ENCODE data around the gene KHNYN.

The KHNYN gene

DNA sequence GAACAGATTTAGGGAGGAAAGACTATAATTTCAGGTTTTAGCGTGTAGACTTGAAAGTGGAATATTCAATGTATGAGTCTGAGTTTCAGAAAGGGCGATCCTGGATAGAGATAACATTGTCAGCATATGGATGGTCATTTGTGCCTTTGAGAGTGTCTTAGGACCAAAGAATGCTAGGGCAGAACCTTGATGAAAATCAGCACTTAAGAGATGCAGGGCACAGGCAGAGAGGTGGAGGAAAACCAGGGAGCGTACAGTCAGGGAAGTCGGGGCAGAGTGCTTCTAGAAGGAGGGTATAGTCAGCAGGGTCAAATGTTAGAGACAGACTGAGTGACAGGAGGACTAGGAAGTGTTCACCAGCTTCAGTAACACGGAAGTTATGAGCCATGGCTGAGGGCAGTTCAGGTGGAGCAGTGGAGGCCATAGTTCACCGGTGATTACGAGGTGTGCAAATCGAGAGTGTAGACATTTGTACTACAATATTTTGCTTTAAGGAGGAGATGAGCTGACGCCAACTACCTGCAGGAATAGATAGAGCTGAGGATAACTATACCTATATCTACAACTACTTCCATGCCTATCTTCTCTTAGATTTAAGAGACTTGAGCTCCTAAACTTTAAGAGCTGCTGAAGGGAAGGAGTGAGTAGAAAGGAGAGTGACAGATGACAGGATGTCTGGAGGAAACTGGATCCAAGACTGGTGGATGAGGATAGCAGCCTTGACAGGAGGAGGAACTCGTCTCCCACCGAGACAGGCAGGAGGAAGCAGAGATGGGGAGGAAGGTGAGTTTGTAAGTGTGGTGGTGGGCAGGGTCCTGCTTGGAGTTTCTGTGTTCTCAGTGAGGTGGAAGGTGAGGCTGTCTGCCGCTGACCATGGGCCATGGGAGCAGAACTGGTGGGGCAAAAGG lies 6.8 kb upstream of the KHNYN start:
- no peak for DNase-seq (ENCODE audit: low spot score)

- peak; percentile 74 for DNase-seq (ENCODE audit: low spot score)
Observed at GRCh38 chr14:24425704-24426103, 4.0 kb upstream of the KHNYN start.

DNA sequence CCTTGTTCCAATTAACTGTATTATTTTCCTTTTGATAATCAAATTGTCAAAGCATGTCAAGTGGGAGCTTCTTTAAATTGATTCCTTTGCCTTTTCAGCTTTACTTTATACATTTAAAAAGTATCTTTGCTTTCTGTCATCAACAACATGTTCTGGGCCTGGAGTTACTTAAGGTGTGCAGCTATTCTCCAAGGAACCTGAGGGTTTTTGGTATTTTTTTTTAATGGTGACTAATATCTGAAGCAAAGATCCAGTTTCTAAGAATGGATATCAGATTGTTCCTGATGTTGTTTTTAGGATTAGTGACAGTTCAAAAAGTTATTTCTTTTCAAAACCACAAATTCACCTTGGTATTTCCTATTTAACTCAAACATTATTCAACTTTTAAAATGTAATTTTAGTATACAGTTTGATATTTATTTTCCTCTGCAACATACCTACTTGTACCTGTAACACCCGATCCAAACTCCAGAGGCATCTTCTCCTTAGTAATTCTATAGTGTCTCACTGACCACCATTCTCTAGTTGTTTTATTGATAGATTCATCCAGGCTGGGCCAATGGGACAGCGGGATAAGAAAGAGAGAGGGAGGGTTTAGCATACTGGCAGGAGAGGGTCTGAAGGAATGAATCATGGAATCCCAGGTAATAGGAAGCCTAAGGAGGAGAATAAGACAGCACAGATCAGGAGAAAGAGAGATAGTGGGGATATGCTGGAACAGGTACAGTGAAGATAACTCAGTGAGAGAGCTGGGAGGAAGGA lies 3.4 kb upstream of the KHNYN start:
- no peak for DNase-seq (ENCODE audit: low spot score)

- DNase-seq (ENCODE audit: low spot score) = no peak
Observed at GRCh38 chr14:24426912-24427536, 2.7 kb upstream of the KHNYN start.

GRCh38 chr14:24427537-24428508 lies 1.9 kb upstream of the KHNYN start:
- no peak for DNase-seq (ENCODE audit: low spot score)

DNA sequence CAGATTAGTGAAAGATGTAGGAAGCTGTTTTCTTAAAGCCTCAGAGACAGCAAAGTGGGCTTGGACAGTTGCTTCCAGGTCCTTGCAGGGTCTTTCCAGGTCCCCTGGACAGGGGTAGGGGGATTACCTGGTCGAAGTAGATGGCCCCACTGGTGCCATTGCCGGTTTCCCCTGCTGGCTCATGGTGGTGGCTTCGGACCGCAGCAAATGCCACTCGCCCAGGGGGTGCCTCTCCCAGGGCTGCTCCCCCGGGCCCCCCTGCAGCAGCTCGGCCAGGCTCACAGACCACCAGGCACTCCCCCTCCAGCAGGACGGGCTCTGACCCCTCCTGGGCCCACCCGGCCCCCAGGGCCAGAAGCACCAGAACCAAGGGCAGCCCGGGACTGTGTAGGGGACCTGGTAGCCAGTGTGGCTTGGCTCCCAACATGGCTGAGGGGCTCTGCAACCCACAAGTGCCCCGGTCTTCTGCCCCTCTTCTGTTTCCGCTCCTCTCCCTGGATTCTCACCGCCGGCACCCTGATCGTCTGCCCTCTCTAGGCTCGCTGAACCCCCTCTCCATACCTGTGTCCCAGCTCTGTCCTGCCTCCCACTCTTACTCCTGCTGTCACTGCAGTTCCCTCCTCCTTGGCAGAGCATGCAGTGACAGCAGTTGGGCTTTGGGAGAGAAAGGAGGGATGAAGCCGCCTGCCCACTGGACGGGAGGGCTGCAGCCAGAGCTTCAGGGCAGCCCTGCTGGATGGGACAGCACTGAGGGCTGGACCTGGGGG lies 943 bp upstream of the KHNYN start:
- no peak for DNase-seq (ENCODE audit: low spot score)

- peak; percentile 98 for DNase-seq (ENCODE audit: low spot score)
Observed at GRCh38 chr14:24430143-24430681, 458 bp downstream of the KHNYN start.

DNA sequence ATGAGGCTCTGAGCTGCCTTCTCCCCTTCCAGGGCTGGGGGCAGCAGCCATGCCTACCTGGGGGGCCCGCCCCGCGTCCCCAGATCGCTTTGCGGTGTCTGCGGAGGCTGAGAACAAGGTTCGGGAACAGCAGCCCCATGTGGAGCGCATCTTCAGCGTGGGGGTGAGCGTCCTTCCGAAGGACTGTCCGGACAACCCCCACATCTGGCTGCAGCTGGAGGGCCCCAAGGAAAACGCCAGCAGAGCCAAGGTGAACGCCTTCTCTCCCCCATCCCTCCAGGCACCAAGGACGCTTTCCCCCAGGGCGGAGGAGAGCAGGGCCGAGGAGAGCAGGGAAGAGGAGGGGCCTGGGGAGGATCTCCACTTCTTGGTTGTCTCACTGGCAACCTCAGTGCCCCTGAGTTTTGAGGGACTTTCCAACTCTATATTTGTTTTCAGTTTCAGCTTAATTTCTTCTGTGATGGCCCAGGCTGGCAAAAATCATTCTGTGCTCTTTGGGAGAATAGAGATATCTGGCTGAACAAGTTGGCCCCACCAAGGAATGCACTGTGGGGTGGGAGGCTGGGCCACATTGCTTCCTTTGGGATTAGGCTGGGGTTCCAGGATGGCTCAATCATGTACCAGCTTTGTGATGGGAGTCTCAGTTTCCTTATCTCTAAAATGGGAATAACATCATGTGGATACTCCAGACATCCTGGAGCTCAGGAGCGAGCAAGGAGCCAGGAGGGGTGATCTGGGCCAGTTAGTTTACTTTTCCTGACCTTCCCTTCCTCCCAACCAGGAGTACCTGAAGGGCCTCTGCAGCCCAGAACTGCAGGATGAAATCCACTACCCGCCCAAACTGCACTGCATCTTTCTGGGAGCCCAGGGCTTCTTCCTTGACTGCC lies 1.2 kb downstream of the KHNYN start:
- DNase-seq (ENCODE audit: low spot score) = peak; percentile 64

- peak; percentile 94 for DNase-seq (ENCODE audit: low spot score)
Observed at GRCh38 chr14:24431569-24432258, 2.0 kb downstream of the KHNYN start.

DNA sequence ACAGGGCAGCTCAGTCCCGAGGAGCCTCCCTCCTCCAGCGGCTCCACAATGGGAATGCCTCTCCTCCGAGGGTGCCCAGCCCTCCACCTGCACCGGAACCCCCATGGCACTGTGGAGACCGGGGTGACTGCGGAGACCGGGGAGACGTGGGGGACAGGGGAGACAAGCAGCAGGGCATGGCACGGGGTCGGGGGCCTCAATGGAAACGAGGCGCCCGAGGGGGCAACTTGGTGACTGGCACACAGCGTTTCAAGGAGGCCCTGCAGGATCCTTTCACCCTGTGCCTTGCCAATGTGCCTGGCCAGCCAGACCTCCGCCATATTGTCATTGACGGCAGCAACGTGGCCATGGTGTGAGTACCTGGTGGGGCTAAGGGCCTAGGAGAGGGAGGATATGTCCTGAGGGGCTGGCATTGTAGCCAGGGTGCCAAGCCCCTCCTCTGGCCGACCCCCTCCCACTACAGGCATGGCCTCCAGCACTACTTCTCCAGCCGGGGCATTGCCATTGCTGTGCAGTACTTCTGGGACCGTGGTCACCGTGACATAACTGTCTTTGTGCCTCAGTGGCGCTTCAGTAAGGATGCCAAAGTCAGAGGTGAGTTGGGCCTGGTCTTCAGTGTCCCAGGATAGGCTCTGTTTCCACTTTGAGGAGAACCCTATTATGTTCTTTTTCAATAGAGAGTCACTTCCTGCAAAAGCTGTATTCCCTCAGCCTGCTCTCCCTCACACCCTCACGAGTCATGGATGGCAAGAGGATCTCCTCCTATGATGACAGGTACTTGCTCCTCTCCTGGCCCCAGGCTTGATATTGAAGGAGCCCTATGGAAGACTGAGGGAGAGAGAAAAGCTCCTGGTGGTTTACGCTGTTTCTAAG lies 2.7 kb downstream of the KHNYN start:
- no peak for DNase-seq (ENCODE audit: low spot score)

DNA sequence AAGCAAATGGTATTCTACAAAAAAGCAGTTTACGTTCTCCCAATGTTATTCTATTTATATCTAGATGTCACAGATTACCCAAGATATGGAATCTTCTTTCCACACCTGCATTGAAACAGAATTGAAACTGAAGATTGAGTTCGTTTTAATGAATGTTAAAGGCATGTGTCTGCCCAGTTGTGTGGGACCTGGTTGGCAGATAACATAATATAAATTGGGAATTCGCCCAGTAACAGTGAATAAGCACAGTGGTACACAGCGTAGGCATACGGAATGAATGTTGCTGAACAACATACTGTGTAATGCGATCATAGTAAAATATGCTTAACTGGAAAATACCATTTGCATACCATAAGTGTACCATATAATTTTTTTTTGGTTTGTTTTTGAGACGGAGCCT lies 4.3 kb downstream of the KHNYN start:
- DNase-seq (ENCODE audit: low spot score) = no peak

GRCh38 chr14:24434676-24435075 lies 4.9 kb downstream of the KHNYN start:
- DNase-seq (ENCODE audit: low spot score) = no peak

DNA sequence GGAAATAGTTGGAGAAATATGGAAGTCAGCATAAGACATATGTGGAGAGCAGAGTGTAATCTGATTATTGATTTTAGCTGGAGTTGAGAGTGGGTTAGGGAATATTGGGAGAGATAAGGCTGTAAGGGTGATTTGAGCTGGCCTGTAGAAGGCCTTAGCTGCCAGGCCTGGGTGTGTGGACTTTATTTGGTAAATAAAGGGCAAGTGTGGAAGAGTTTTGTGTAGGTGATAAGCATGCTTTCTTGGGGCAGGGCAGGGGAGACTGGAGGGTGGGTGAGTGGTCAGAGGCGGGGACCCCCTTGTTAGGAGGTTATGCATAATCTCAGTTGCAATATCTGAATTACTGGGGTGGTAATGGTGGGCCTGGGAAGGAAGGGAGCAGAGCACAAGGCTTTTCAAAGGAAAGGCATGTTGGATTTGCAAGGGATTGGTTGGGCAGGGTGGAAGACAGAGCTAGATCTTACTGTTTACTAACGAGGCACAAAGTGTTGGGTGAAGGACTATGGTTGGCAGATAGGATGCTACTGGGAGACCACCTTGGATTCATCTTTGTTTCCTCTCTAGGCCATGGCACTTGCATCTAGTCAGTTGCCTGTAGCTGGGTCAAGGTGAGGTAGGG lies 5.5 kb downstream of the KHNYN start:
- no peak for DNase-seq (ENCODE audit: low spot score)

DNA sequence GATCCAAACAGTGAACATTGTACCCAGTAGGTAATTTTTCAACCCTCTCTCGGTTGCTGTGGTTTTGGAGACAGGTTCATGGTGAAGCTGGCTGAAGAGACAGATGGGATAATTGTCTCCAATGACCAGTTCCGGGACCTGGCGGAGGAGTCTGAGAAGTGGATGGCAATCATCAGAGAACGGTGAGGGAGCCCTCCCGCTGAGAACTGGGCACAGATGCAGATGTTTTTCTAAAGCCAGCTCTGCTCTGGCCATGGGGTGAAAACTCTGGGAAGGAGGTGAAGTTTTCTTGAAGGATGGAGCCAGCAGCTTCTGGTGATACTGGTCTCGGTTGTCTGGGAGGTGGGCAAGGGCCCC lies 6.2 kb downstream of the KHNYN start:
- DNase-seq (ENCODE audit: low spot score) = no peak

DNA sequence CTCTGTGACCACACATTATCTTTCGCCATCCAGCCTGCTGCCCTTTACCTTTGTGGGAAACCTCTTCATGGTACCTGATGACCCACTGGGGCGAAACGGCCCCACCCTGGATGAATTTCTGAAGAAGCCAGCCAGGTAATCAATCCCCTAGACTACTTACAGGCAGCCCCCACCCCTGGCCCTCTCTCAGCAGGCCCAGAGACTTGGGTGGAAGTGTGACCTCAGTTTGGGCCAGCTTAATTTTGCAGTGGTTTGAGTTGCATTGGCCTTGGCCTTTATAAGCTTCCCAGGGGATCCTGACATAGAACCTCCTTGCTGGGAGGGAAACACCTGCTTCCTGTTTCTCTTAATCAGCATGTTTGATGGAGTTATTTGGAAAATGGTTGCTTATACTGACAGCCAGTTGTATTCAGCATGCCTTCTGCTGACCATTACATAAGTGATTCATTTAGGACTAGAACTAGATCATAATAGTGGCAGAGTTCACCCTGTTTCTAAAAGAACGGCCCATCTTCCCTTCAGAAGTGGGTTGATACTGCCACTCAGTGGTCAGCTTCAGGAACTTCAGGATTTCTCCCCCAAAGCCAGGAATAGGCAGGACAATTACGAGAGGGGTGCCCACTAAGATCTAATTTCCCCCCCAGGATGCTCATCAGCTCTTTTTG lies 6.7 kb downstream of the KHNYN start:
- peak; percentile 83 for DNase-seq (ENCODE audit: low spot score)

GRCh38 chr14:24437020-24437735 lies 7.4 kb downstream of the KHNYN start:
- no peak for DNase-seq (ENCODE audit: low spot score)

All from GM03348 (cell line).